A549 (cell line): ENCODE data around the gene MRPS15. TPM values are rescaled to one million over a fixed set of nuclear protein-coding genes. Genes with fewer than 3 reads are reported as not detected.

Source experiments
- ATAC-seq, 2 experiments: fragments of 200-7000 bp in 1 of 2; fragments of >200 bp in 1 of 2; cut with Nextera tagmentation in 1 of 2; cut with Tn5 transposase in 1 of 2; 3 replicates each; pipeline versions ENCODE4 v1.8.0 to v1.9.1; 2018 to 2020; ENCODE audit warnings: mild to moderate bottlenecking in 1 of 2, moderate library complexity in 1 of 2
- CTCF ChIA-PET: fragments of 300-600 bp; sonication (Branson Sonifier 250); formaldehyde crosslinking; extraction: SDS; loops from one replicate; lab custom pipeline; 2021; ENCODE audit warnings: antibody characterized with exemption, inconsistent platforms; lab: Yijun Ruan, JAX
- POLR2A ChIA-PET: fragments of 350-600 bp; formaldehyde crosslinking; extraction: SDS; loops from one replicate; lab custom pipeline; 2021; ENCODE audit warnings: antibody characterized with exemption, inconsistent platforms; lab: Yijun Ruan, JAX
- DNase-seq, 2 experiments: peaks; one replicate each; pipeline versions ENCODE4 v3.0.0 to v3.0.0-alpha.2; 2011 to 2016; ENCODE audit warnings: low read depth in 1 of 2, low spot score in 1 of 2
- FAIRE-seq: peaks from 2 replicates; lab custom pipeline; 2011; peaks lifted over from hg19 to GRCh38; lab: Jason Lieb, UNC
- H3K27ac ChIP-seq, 2 experiments: fragments of >200 bp; sonication (Bioruptor Twin); formaldehyde crosslinking; 3 replicates each; pipeline ENCODE4 v1.5.1; 2016 to 2017
- H3K4me1 ChIP-seq: fragments of >200 bp; sonication (Bioruptor Twin); formaldehyde crosslinking; 3 replicates; pipeline ENCODE4 v1.6.1; 2016
- H3K4me2 ChIP-seq: fragments of >200 bp; sonication (Bioruptor Twin); formaldehyde crosslinking; 3 replicates; pipeline ENCODE4 v1.6.1; 2016
- H3K4me3 ChIP-seq: fragments of >200 bp; sonication (Bioruptor Twin); formaldehyde crosslinking; 3 replicates; pipeline ENCODE4 v1.5.1; 2016
- H3K9me3 ChIP-seq: fragments of >200 bp; sonication (Bioruptor Twin); formaldehyde crosslinking; 3 replicates; pipeline ENCODE4 v1.6.1; 2016
- BCL3 ChIP-seq: fragments of >200 bp; sonication (Bioruptor Twin); formaldehyde crosslinking; IDR thresholded peaks from 3 replicates; pipeline ENCODE4 v1.6.1; 2016
- CBX2 ChIP-seq: fragments of 200-600 bp; sonication (generic); IDR thresholded peaks from 2 replicates; pipeline ENCODE4 v1.6.1; 2016; ENCODE audit warnings: low read depth, mild to moderate bottlenecking, borderline replicate concordance
- CHD2 ChIP-seq: fragments of 150-350 bp; IDR thresholded peaks from 2 replicates; pipeline ENCODE4 v1.6.1; 2014; ENCODE audit warnings: low read length; ENCODE audit not compliant: partially characterized antibody
- EHF ChIP-seq: fragments of 250-450 bp; sonication (Bioruptor Pico); IDR thresholded peaks from 2 replicates; pipeline ENCODE4 v1.5.0; 2020; ENCODE audit warnings: mild to moderate bottlenecking
- EHMT2 ChIP-seq: fragments of 200-600 bp; sonication (generic); IDR thresholded peaks from 2 replicates; pipeline ENCODE4 v1.6.1; 2016; ENCODE audit warnings: antibody characterized with exemption, low read depth, mild to moderate bottlenecking, moderate library complexity
- ELK1 ChIP-seq: fragments of 150-350 bp; IDR thresholded peaks from 2 replicates; pipeline ENCODE4 v1.6.1; 2014; ENCODE audit warnings: low read depth, mild to moderate bottlenecking, low read length
- ESRRA ChIP-seq: fragments of 150-350 bp; IDR thresholded peaks from 2 replicates; pipeline ENCODE4 v1.6.1; 2014; ENCODE audit warnings: mild to moderate bottlenecking, low read length, borderline replicate concordance
- FOXS1 ChIP-seq: fragments of 250-450 bp; sonication (Bioruptor Pico); IDR thresholded peaks from 2 replicates; pipeline ENCODE4 v1.5.0; 2020; ENCODE audit warnings: mild to moderate bottlenecking, moderate library complexity
- GATA3 ChIP-seq: IDR thresholded peaks from 2 replicates; pipeline ENCODE4 v1.6.1; 2012; ENCODE audit warnings: borderline replicate concordance
- HDAC2 ChIP-seq: fragments of 200-600 bp; sonication (generic); IDR thresholded peaks from 2 replicates; pipeline ENCODE4 v1.6.1; 2016
- HES2 ChIP-seq: fragments of >200 bp; sonication (Bioruptor Twin); formaldehyde crosslinking; IDR thresholded peaks from 2 replicates; pipeline ENCODE4 v1.6.1; 2016
- HMGXB4 ChIP-seq: fragments of 250-450 bp; sonication (Bioruptor Pico); IDR thresholded peaks from 2 replicates; pipeline ENCODE4 v1.5.0; 2021; ENCODE audit warnings: mild to moderate bottlenecking, moderate library complexity, borderline replicate concordance
- HOXB5 ChIP-seq: fragments of 250-450 bp; sonication (Bioruptor Pico); IDR thresholded peaks from 2 replicates; pipeline ENCODE4 v1.5.0; 2020; ENCODE audit warnings: mild to moderate bottlenecking, moderate library complexity
- MAFK ChIP-seq: fragments of 450-650 bp; IDR thresholded peaks from 2 replicates; pipeline ENCODE4 v1.6.1; 2014; ENCODE audit not compliant: partially characterized antibody
- PHF8 ChIP-seq: fragments of 200-600 bp; sonication (generic); IDR thresholded peaks from 2 replicates; pipeline ENCODE4 v1.6.1; 2016; ENCODE audit warnings: low read depth, mild to moderate bottlenecking, antibody characterized with exemption, moderate library complexity, borderline replicate concordance
- REST ChIP-seq: fragments of 200-600 bp; sonication (generic); IDR thresholded peaks from 2 replicates; pipeline ENCODE4 v1.6.1; 2016; ENCODE audit warnings: antibody characterized with exemption, mild to moderate bottlenecking, moderate library complexity
- SMC3 ChIP-seq: fragments of >200 bp; sonication (Bioruptor Twin); formaldehyde crosslinking; IDR thresholded peaks from 3 replicates; pipeline ENCODE4 v1.6.1; 2018; ENCODE audit warnings: inconsistent platforms
- TFCP2L1 ChIP-seq: fragments of 250-450 bp; sonication (Bioruptor Pico); IDR thresholded peaks from 2 replicates; pipeline ENCODE4 v1.5.0; 2021; ENCODE audit warnings: mild to moderate bottlenecking
- ZC3H11A ChIP-seq: fragments of 450-650 bp; IDR thresholded peaks from 2 replicates; pipeline ENCODE4 v1.6.1; 2014; ENCODE audit warnings: antibody characterized with exemption, mild to moderate bottlenecking
- WGBS: methylation state at CpG from one replicate; pipeline ENCODE4 v1.1.6; 2017; ENCODE audit errors: missing lambda C conversion rate; 5-methylcytosine and 5-hydroxymethylcytosine counted together
- polyA plus RNA-seq, 4 experiments: library from polyadenylated mRNA; depleted of rRNA in 3 of 4; stranded (reverse); fragments of >200 nt; fragmentation: RNase III in 1 of 4; extraction: RNeasy Plus Mini Kit Qiagen cat#74134 plus additional on column Dnase treatment in 1 of 4; gene quantifications; 2 replicates in 3 of 4; 3 replicates in 1 of 4; pipeline ENCODE4 v1.2.3, GENCODE V29; 2011 to 2017

The MRPS15 gene
- polyA plus RNA-seq, 2 of the 4 experiments (the other 2 are of a cell fraction), result 74.7 to 79.7 TPM

- H3K4me2 ChIP-seq, result no peak overlapping the region
- 0 out of 3 replicates have a peak, but pooled peaks cover 6% of the 10 kb centered on the region for H3K4me1 ChIP-seq
- no peaks in the 10 kb centered on the region for H3K9me3 ChIP-seq
- 27% methylated on average over 1 of the region's 1 CpG for WGBS
- CTCF ChIA-PET, result interaction anchor here (0.9 kb wide), 1 partner anchor 8 kb away, joined by 5 read pairs; no protein-coding TSS in a partner anchor
- FAIRE-seq (no peak), ATAC-seq (no peak), DNase-seq (no peak)
- H3K4me3 ChIP-seq, result no peak overlapping the region
- no peak overlapping the region for H3K27ac ChIP-seq
- POLR2A ChIA-PET, result no interaction called here
- no peak for TF ChIP-seq ZC3H11A
- no peak for TF ChIP-seq CHD2
- TF ChIP-seq PHF8, result no peak
- TF ChIP-seq MAFK, result no peak
- TF ChIP-seq REST, result no peak
- no peak for TF ChIP-seq CBX2
- no peak for TF ChIP-seq EHMT2
These were observed 31.1 kb downstream of the MRPS15 start for GRCh38 chr1:36433102-36433501.

DNA sequence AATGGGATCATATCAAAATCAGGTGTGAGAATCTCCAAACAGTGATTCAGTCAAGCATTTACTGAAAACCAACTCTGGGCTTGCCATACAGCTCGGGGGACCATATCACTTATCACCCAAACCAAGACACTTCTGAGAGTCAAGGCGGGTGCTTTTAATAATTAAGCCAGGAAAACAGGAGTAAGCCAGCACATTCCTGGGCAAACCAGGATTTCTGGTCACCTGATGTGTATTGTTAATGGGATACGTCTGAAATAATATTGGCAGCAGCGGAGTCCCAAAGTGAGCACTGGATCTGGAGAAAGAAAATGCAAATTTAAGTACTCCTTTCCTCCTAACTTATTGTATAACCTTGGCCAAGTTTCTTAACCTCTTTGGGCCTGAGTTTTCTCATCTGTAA, 31.6 kb downstream of the MRPS15 start:
- POLR2A ChIA-PET, result no interaction called here
- H3K4me1 ChIP-seq, result 0 out of 3 replicates have a peak, but pooled peaks cover 6% of the 10 kb centered on the region
- H3K9me3 ChIP-seq, result no peaks in the 10 kb centered on the region
- 57% methylated on average over 4 of the region's 4 CpGs for WGBS
- FAIRE-seq (no peak), DNase-seq (no peak), ATAC-seq (no peak)
- no peak overlapping the region for H3K4me3 ChIP-seq
- CTCF ChIA-PET, result interaction anchor here (1.4 kb wide), 1 partner anchor 90 kb away, joined by 4 read pairs; no protein-coding TSS in a partner anchor
- TF ChIP-seq EHF (CRISPR knock-in tag), result no peak
- no peak for TF ChIP-seq HMGXB4
- TF ChIP-seq SMC3, result no peak
- no peak for TF ChIP-seq FOXS1 (CRISPR knock-in tag)
- no peak overlapping the region for H3K4me2 ChIP-seq
- no peak overlapping the region for H3K27ac ChIP-seq

DNA sequence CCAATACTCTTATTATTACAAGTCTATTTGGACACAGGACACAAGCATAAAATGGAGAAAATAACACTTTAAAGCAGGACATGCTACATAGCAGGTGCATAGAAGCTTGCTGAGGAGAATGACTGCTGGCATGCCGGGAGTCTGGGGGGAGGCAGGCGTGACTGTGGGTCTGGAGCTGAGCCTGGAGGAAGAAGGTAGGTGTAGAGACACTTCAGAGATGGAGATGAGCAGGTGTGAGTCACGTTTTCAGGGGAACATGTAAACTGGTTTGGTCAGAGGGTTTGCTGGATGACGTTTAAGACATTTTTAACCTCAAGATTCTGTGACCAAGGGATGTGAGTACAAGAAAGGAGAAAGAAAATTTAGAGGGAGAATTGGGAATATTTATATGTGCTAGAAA, 38.4 kb downstream of the MRPS15 start:
- H3K4me1 ChIP-seq, result 0 out of 3 replicates have a peak, but pooled peaks cover 2% of the 10 kb centered on the region
- no peak for DNase-seq
- no peak for TF ChIP-seq ESRRA
- no peak for TF ChIP-seq CBX2
- no peak for TF ChIP-seq GATA3
- TF ChIP-seq HOXB5 (CRISPR knock-in tag), result no peak
- TF ChIP-seq BCL3, result no peak
- TF ChIP-seq HES2, result no peak
- no peak for TF ChIP-seq TFCP2L1 (CRISPR knock-in tag)
- no peak for TF ChIP-seq EHF (CRISPR knock-in tag)
- no peak for TF ChIP-seq ELK1
- TF ChIP-seq PHF8, result no peak
- TF ChIP-seq HDAC2, result no peak
- no peak for TF ChIP-seq SMC3
- TF ChIP-seq, all 56 proteins: peak for 0
- H3K27ac ChIP-seq, result no peak overlapping the region
- FAIRE-seq, result no peak
- 49% methylated on average over 4 of the region's 4 CpGs for WGBS
- POLR2A ChIA-PET, result no interaction called here
- no peak overlapping the region for H3K4me3 ChIP-seq
- H3K9me3 ChIP-seq, result no peaks in the 10 kb centered on the region
- H3K4me2 ChIP-seq, result no peak overlapping the region
- ATAC-seq, result no peak
- CTCF ChIA-PET, result interaction anchor here (1.1 to 5.8 kb wide), 3 partner anchors 8 to 126 kb away, joined by 4 to 53 read pairs (median 5); no protein-coding TSS in a partner anchor
